Neutrophil (primary cell): Measurements from ENCODE around the gene KRT39.

Experiments used
- H3K27ac ChIP-seq: fragments of 200-600 bp; sonication (generic); 2 replicates; pipeline ENCODE4 v1.5.1; 2016; ENCODE audit warnings: mild to moderate bottlenecking, moderate library complexity
- H3K27me3 ChIP-seq: fragments of 200-600 bp; sonication (generic); 2 replicates; pipeline ENCODE4 v1.6.0; 2016; ENCODE audit warnings: mild to moderate bottlenecking
- H3K36me3 ChIP-seq: fragments of 200-600 bp; sonication (generic); 2 replicates; pipeline ENCODE4 v1.5.1; 2017
- H3K4me1 ChIP-seq, 2 experiments: fragments of 200-600 bp in 1 of 2; sonication (generic) in 1 of 2; 1 replicate in 1 of 2; 2 replicates in 1 of 2; pipeline versions ENCODE4 v1.5.1 to v1.6.1; 2013 to 2016; ENCODE audit warnings: low read depth in 1 of 2, low read length in 1 of 2, mild to moderate bottlenecking in 1 of 2, moderate library complexity in 1 of 2; ENCODE audit not compliant: control insufficient read depth in 1 of 2, insufficient read depth in 1 of 2
- H3K4me3 ChIP-seq, 2 experiments: fragments of 200-600 bp in 1 of 2; sonication (generic) in 1 of 2; 1 replicate in 1 of 2; 2 replicates in 1 of 2; pipeline ENCODE4 v1.5.1; 2013 to 2016; ENCODE audit warnings: low read depth in 1 of 2, low read length in 1 of 2, mild to moderate bottlenecking in 1 of 2, moderate library complexity in 1 of 2
- H3K9me3 ChIP-seq: fragments of 200-600 bp; sonication (generic); 2 replicates; pipeline ENCODE4 v1.5.1; 2016
- TF ChIP-seq, protein P1 (sequence below): fragments of 200-600 bp; sonication (generic); IDR thresholded peaks from 2 replicates; pipeline ENCODE4 v1.5.1; 2016; ENCODE audit warnings: antibody characterized with exemption

The KRT39 gene

DNA sequence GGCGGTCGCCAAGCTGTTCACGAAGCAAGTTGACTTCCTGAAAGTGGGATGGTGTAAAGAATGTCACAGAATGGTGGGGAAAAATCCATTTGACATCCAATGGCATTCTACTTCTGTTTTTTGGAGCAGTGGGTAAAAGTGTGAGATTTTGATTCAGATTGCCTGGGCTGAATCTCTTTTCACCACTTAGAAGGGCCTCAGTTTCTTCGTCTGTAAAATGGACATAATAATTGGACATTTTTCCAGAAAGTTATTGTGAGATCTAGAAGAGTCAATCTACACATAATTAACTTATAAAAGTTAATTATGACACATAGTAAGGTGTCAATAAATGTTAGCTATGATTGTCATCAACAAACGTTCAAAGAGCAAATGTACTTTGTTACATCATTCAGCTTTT lies 14.4 kb upstream of the KRT39 start:
- Histone ChIP-seq H3K27ac (no peak overlapping the region), H3K4me3 (no peak overlapping the region), H3K36me3 (no peaks in the 10 kb centered on the region), H3K9me3 (no peaks in the 10 kb centered on the region), H3K27me3 (peaks cover 73% of the 10 kb centered on the region), H3K4me1 (no peaks in the 10 kb centered on the region)
- TF ChIP-seq, protein P1, sequence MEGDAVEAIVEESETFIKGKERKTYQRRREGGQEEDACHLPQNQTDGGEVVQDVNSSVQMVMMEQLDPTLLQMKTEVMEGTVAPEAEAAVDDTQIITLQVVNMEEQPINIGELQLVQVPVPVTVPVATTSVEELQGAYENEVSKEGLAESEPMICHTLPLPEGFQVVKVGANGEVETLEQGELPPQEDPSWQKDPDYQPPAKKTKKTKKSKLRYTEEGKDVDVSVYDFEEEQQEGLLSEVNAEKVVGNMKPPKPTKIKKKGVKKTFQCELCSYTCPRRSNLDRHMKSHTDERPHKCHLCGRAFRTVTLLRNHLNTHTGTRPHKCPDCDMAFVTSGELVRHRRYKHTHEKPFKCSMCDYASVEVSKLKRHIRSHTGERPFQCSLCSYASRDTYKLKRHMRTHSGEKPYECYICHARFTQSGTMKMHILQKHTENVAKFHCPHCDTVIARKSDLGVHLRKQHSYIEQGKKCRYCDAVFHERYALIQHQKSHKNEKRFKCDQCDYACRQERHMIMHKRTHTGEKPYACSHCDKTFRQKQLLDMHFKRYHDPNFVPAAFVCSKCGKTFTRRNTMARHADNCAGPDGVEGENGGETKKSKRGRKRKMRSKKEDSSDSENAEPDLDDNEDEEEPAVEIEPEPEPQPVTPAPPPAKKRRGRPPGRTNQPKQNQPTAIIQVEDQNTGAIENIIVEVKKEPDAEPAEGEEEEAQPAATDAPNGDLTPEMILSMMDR, result no peak

DNA sequence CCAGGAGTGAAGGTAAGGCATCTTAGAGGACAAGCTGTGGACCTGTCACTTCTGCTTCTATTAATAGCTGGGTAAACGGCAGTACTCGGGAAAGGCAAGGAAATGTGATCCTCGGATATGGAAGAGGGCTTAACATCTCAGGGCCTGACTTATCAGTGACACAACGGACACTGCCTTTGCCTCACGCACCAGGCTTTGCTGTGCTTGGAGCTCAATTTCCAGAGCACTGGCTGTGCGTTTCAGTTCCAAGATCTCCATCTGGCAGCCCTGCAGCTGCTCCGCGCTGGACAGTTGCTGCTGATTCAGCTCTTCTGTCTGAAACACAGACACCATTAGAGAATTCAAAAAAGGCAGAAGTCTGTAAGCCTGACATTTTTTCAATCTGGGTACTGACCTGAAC lies 13.8 kb upstream of the KRT39 start:
- Histone ChIP-seq H3K4me1 (no peaks in the 10 kb centered on the region), H3K27ac (no peak overlapping the region), H3K4me3 (no peak overlapping the region), H3K36me3 (no peaks in the 10 kb centered on the region), H3K27me3 (peaks cover 74% of the 10 kb centered on the region), H3K9me3 (no peaks in the 10 kb centered on the region)
- TF ChIP-seq, protein P1, result no peak

DNA sequence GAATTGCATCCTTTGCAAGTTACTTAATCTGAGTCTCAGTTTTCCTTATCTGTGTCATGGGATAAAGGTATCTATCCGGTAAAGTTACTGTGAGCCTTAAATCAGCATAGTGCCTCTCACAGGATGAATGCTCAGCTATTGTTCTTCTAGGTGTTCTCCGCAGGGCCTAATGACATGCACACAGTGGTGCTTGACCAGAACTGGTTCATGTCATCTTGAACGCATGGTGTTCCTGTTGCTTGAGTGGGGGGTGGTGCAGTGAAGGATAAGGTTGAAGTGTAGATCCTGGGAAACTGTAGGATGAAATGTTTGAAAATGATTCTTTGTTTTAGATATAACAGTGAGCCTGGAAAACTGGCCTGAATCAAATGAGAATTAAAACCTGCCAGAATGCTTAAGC lies 13.4 kb upstream of the KRT39 start:
- no peaks in the 10 kb centered on the region for H3K4me1 ChIP-seq
- TF ChIP-seq, protein P1, result no peak
- no peak overlapping the region for H3K27ac ChIP-seq
- H3K4me3 ChIP-seq, result no peak overlapping the region
- H3K27me3 ChIP-seq, result peaks cover 71% of the 10 kb centered on the region
- no peaks in the 10 kb centered on the region for H3K9me3 ChIP-seq
- H3K36me3 ChIP-seq, result no peaks in the 10 kb centered on the region

DNA sequence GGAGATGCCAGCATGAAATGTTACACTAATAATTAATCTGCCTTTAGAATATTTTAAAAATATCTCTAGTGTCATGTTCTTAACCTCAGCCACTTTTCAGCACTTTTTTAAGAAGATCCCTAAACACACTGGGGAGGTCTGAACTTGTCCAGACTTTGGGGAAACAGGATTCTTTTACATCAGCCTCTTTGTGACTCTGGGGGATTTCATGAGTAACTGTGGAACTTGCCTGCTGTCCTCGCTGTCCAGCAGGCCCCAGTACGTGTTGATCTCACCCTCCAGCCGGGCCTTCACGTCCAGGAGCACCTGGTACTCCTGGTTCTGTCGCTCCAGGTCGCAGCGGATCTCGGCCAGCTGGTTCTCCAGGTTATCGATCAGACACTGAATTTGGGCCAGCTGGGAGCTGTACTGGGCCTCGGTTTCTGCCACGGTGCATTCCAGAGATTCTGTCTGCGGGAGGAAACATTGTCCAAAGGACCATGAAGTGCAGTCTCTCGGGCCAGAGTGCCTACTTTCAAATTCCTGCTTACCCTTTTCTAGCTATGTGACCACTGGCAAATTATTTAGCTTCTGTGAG lies 11.9 kb upstream of the KRT39 start:
- H3K27me3 ChIP-seq, result peaks cover 56% of the 10 kb centered on the region
- H3K4me3 ChIP-seq, result no peak overlapping the region
- no peaks in the 10 kb centered on the region for H3K9me3 ChIP-seq
- TF ChIP-seq, protein P1, result no peak
- no peaks in the 10 kb centered on the region for H3K4me1 ChIP-seq
- no peaks in the 10 kb centered on the region for H3K36me3 ChIP-seq
- H3K27ac ChIP-seq, result no peak overlapping the region

DNA sequence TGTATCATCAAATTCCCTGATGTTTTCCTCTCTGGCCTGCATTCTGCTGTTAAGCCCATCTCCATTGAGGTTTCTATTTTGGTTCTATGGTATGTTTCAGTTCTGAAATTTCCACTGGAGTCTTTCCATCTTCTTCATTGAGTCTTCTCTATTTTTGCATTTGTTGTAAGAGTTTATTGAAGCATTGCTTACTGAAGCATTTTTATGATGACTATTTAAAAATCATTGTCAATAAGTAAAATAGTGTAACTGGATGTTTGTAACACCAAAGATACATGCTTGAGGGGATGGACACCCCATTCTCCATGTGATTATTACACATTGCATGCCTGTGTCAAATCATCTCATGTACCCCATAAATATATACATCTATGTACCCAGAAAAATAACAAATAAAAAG lies 8.8 kb upstream of the KRT39 start:
- TF ChIP-seq, protein P1, result no peak
- Histone ChIP-seq H3K4me3 (no peak overlapping the region), H3K36me3 (no peaks in the 10 kb centered on the region), H3K9me3 (no peaks in the 10 kb centered on the region), H3K27ac (no peak overlapping the region), H3K27me3 (peaks cover 45% of the 10 kb centered on the region), H3K4me1 (no peaks in the 10 kb centered on the region)

DNA sequence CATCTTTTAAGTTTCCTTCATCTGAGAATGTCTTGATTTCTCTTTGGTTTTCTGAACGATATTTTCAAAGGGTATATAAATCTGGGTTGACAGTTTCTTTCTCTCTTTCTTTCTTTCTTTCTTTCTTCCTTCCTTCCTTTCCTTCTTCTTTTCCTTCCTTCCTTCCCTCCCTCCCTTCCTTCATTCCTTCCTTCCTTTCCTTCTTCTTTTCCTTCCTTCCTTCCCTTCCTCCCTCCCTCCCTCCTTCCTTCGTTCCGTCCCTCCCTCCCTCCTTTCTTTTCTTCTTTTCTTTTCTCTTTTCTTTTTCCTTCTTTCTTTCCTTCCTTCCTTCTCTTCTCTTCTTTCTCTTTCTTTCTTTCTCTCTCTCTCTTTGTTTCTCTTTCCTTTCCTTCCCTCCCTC lies 7.6 kb upstream of the KRT39 start:
- H3K27ac ChIP-seq, result no peak overlapping the region
- TF ChIP-seq, protein P1, result no peak
- no peak overlapping the region for H3K4me3 ChIP-seq
- no peaks in the 10 kb centered on the region for H3K9me3 ChIP-seq
- no peaks in the 10 kb centered on the region for H3K36me3 ChIP-seq
- no peaks in the 10 kb centered on the region for H3K4me1 ChIP-seq
- H3K27me3 ChIP-seq, result peaks cover 48% of the 10 kb centered on the region
